Hepatocyte (in vitro differentiated cells): ENCODE data around the gene ABHD1. TPM values are rescaled to one million over a fixed set of nuclear protein-coding genes. Genes with fewer than 3 reads are reported as not detected.

ENCODE experiments used
- DNase-seq: peaks from one replicate; pipeline ENCODE4 v3.0.0-alpha.2; 2016; ENCODE audit warnings: low spot score
- H2AFZ ChIP-seq: fragments of 200-600 bp; sonication (generic); 2 replicates; pipeline ENCODE4 v1.6.0; 2016; ENCODE audit warnings: antibody characterized with exemption, mild to moderate bottlenecking
- H3K27ac ChIP-seq: fragments of 200-600 bp; sonication (generic); 2 replicates; pipeline ENCODE4 v1.5.1; 2016; ENCODE audit warnings: mild to moderate bottlenecking
- H3K27me3 ChIP-seq: fragments of 200-600 bp; sonication (generic); 2 replicates; pipeline ENCODE4 v1.6.1; 2016
- H3K36me3 ChIP-seq: fragments of 200-600 bp; sonication (generic); replicated peaks from 2 replicates; pipeline ENCODE4 v1.5.1; 2016; ENCODE audit warnings: low read depth; ENCODE audit not compliant: insufficient read depth
- H3K4me1 ChIP-seq: fragments of 200-600 bp; sonication (generic); 2 replicates; pipeline ENCODE4 v1.5.1; 2016; ENCODE audit warnings: mild to moderate bottlenecking, moderate library complexity; ENCODE audit not compliant: insufficient read depth
- H3K4me2 ChIP-seq: fragments of 200-600 bp; sonication (generic); 2 replicates; pipeline ENCODE4 v1.6.0; 2016
- H3K4me3 ChIP-seq: fragments of 200-600 bp; sonication (generic); 2 replicates; pipeline ENCODE4 v1.5.1; 2016; ENCODE audit warnings: mild to moderate bottlenecking
- H3K79me2 ChIP-seq: fragments of 200-600 bp; sonication (generic); 2 replicates; pipeline ENCODE4 v1.6.0; 2017; ENCODE audit warnings: mild to moderate bottlenecking
- H3K9me2 ChIP-seq: fragments of 200-600 bp; sonication (generic); replicated peaks from 2 replicates; pipeline ENCODE4 v1.6.0; 2017; ENCODE audit warnings: mild to moderate bottlenecking; ENCODE audit not compliant: insufficient read depth
- H3K9me3 ChIP-seq: fragments of 200-600 bp; sonication (generic); 2 replicates; pipeline ENCODE4 v1.5.1; 2016; ENCODE audit warnings: low read depth, mild to moderate bottlenecking
- H4K20me1 ChIP-seq: fragments of 200-600 bp; sonication (generic); 2 replicates; pipeline ENCODE4 v1.6.0; 2016; ENCODE audit warnings: mild to moderate bottlenecking; ENCODE audit not compliant: insufficient read depth, poor library complexity, severe bottlenecking
- EZH2 ChIP-seq: fragments of 200-600 bp; sonication (generic); IDR thresholded peaks from 2 replicates; pipeline ENCODE4 v1.6.1; 2016; ENCODE audit warnings: antibody characterized with exemption, mild to moderate bottlenecking, borderline replicate concordance
- EZH2phosphoT487 ChIP-seq: fragments of 200-600 bp; sonication (generic); IDR thresholded peaks from one replicate; pipeline ENCODE4 v1.6.1; 2018; ENCODE audit warnings: antibody characterized with exemption, mild to moderate bottlenecking, low read depth, moderate library complexity; ENCODE audit not compliant: unreplicated experiment, severe bottlenecking
- whole genome bisulfite sequencing: methylation state at CpG from one replicate; pipeline ENCODE4 v1.1.6; 2016; ENCODE audit warnings: low lambda C conversion rate; ENCODE audit errors: missing lambda C conversion rate; 5-methylcytosine and 5-hydroxymethylcytosine counted together
- polyA plus RNA-seq: library from polyadenylated mRNA; unstranded; fragments of >200 nt; fragmentation: Nextera tagmentation; extraction: Ambion mirVana; gene quantifications from 2 replicates; pipeline ENCODE4 v1.2.1, GENCODE V29; 2016
- total RNA-seq: library from RNA; depleted of rRNA; stranded (reverse); fragments of >200 nt; gene quantifications from 2 replicates; pipeline ENCODE4 v1.2.3, GENCODE V29; 2014
- TF ChIP-seq, protein P1 (sequence below): fragments of 200-600 bp; sonication (generic); IDR thresholded peaks from 2 replicates; pipeline ENCODE4 v1.5.1; 2016; ENCODE audit warnings: antibody characterized with exemption, mild to moderate bottlenecking; ENCODE audit not compliant: poor library complexity

Gene ABHD1
- total and polyA plus RNA-seq, 2 experiments from 2014 or later, result 0.03 to 0.58 TPM

DNA sequence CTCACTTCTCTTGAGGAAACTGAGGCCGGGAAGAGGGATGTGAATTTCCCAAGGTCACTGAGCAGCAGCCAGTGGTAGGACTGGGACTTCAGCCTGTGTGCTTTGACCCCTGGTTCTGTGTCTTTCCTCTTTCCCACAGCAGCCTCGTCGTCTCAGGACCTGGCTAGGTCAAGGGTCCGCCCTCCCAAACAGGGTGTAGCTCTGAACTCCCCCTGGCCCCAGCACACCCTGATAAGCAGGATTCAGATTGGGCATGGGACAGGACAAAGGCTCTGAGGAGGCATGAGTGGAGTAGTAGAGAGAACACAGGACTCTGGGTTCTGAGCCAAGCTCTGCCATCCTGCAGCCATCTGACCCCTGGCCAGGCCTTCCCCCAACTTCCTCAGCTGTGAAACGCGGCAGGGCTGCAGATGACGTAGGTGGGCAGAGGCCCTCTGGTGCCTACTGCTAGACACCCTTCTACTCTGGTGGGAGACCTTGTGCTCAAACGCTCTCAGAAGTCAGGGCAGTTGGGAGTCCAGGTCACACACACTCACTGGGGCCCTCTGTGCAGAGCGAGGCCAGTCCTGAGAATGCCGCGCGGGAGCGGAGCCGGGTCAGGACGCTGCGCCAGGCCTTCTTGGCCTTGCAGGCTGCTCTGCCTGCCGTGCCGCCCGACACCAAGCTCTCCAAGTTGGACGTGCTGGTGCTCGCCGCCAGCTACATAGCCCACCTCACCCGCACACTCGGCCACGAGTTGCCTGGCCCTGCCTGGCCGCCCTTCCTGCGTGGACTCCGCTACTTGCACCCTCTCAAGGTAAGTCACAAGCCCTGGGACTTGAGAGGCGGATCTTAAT lies 26.2 kb downstream of the ABHD1 start:
- H4K20me1 ChIP-seq, result no peaks in the 10 kb centered on the region
- no peak overlapping the region for H3K4me3 ChIP-seq
- WGBS, result 92% methylated on average over 29 of the region's 29 CpGs
- H3K4me2 ChIP-seq, result no peak overlapping the region
- H3K27me3 ChIP-seq, result no peaks in the 10 kb centered on the region
- H3K9me2 ChIP-seq, result no peaks in the 10 kb centered on the region
- no peak overlapping the region for H3K27ac ChIP-seq
- H3K79me2 ChIP-seq, result no peaks in the 10 kb centered on the region
- TF ChIP-seq EZH2, result no peak
- TF ChIP-seq EZH2phosphoT487, result no peak
- TF ChIP-seq, protein P1, sequence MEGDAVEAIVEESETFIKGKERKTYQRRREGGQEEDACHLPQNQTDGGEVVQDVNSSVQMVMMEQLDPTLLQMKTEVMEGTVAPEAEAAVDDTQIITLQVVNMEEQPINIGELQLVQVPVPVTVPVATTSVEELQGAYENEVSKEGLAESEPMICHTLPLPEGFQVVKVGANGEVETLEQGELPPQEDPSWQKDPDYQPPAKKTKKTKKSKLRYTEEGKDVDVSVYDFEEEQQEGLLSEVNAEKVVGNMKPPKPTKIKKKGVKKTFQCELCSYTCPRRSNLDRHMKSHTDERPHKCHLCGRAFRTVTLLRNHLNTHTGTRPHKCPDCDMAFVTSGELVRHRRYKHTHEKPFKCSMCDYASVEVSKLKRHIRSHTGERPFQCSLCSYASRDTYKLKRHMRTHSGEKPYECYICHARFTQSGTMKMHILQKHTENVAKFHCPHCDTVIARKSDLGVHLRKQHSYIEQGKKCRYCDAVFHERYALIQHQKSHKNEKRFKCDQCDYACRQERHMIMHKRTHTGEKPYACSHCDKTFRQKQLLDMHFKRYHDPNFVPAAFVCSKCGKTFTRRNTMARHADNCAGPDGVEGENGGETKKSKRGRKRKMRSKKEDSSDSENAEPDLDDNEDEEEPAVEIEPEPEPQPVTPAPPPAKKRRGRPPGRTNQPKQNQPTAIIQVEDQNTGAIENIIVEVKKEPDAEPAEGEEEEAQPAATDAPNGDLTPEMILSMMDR, result no peak
- no peak for DNase-seq
- H3K36me3 ChIP-seq, result no peaks in the 10 kb centered on the region
- H3K4me1 ChIP-seq, result no peaks in the 10 kb centered on the region
- H3K9me3 ChIP-seq, result no peaks in the 10 kb centered on the region
- no peak overlapping the region for H2AFZ ChIP-seq

GRCh38 chr2:27150639-27151230 lies 27.1 kb downstream of the ABHD1 start:
- Histone ChIP-seq H3K9me3 (no peaks in the 10 kb centered on the region), H4K20me1 (no peaks in the 10 kb centered on the region), H3K27ac (no peak overlapping the region), H3K4me1 (no peaks in the 10 kb centered on the region), H3K4me2 (no peak overlapping the region), H3K36me3 (no peaks in the 10 kb centered on the region), H3K9me2 (no peaks in the 10 kb centered on the region), H3K27me3 (no peaks in the 10 kb centered on the region), H2AFZ (no peak overlapping the region), H3K4me3 (no peak overlapping the region), H3K79me2 (no peaks in the 10 kb centered on the region)
- WGBS, result 90% methylated on average over 8 of the region's 8 CpGs
- no peak for DNase-seq
- no peak for TF ChIP-seq EZH2
- TF ChIP-seq EZH2phosphoT487, result no peak
- TF ChIP-seq, protein P1, result no peak

- no peak overlapping the region for H3K27ac ChIP-seq
- no peaks in the 10 kb centered on the region for H3K36me3 ChIP-seq
- DNase-seq, result no peak
- 87% methylated on average over 8 of the region's 8 CpGs for WGBS
- H3K4me3 ChIP-seq, result no peak overlapping the region
- no peak overlapping the region for H3K4me2 ChIP-seq
- H3K27me3 ChIP-seq, result no peaks in the 10 kb centered on the region
- TF ChIP-seq EZH2phosphoT487 (no peak), EZH2 (no peak)
- TF ChIP-seq, protein P1, result no peak
- H3K4me1 ChIP-seq, result no peaks in the 10 kb centered on the region
- no peaks in the 10 kb centered on the region for H3K9me2 ChIP-seq
- no peaks in the 10 kb centered on the region for H4K20me1 ChIP-seq
- H3K79me2 ChIP-seq, result no peaks in the 10 kb centered on the region
- H2AFZ ChIP-seq, result no peak overlapping the region
- no peaks in the 10 kb centered on the region for H3K9me3 ChIP-seq
Observed at GRCh38 chr2:27152102-27152795, 28.6 kb downstream of the ABHD1 start.
